ENCODE data around the gene HOXA13.
A peak's percentile ranks its signal among the peaks of the same experiment; 100 is the strongest.

HOXA13 gene

DNA sequence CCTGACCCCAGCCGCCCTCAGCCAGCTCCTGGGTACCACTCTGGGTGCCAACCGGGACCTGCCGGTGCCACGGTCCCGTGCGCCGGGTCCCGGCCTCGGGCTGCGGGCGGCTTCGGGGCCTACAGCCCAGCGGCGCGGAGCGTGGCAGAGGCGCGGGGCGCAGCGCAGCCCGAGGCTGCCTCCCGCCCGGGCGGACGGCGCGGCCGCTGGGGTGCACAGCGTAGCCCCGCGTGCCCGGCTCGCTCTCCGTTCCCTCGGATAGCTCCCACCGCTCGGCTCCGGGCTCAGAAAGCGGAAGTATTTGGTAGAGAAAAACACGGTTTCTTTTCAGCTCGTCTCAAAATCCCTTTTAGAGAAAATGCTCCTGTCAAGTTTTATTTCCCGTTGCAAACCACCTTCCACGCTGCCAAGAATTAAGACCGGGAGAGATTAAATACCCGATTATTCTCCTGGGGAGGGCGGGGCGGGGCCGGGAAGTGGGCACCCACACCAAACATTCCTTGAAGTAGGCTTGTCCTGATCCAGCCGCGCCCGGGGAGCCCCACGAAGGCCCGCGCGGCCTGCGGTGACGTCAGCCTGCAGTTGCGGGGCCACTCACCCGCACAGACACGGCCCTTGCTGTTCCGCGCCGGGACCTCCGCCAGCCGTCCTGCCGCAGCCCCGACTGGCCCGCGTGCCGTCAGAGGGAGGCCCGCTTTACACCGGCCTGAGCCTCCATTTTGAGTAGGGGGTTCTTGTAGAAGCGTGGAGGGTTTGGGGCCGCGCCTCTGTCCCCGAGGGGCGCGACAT, 7.2 kb downstream of the HOXA13 start:
- DNase-seq (ENCODE audit: low read depth), result no peak

DNA sequence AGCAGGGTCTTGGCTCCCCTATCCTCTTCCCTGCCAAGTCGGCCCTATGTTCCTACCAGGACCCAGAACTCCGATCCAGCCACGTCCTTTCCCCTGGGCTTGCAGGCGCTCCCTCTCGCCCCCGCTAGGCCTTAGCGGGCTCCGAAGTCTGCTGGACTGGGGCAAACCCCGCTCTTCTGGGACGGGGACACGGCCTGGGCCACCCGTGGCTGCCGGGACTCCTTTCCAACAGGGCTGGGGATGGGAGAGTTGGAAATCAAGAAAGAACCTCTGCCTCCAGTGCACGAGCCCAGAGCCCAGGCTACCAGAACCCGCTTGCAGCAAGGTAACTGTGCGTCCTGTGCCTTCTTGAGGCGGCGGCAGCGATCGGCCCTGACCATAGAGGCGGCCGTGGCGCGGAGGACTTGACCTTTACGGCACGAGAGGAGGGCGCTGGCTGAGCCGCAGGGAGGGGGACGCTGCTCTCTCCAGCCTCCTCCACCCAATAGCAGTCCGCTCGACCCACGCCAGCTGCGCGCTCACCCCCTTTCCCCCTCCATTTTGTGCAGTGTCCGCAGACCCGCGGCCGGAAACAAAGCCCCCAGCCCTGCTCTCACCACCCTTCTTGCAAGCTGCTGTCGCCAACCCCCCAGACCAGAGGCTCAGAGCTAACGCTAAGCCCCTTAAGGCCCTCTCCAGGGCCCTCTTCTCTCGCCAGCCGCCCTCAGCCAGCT, 7.9 kb downstream of the HOXA13 start:
- no peak for DNase-seq (ENCODE audit: low read depth)

- DNase-seq (ENCODE audit: low read depth), result no peak
Observed at GRCh38 chr7:27191161-27191731, 8.6 kb downstream of the HOXA13 start.

DNA sequence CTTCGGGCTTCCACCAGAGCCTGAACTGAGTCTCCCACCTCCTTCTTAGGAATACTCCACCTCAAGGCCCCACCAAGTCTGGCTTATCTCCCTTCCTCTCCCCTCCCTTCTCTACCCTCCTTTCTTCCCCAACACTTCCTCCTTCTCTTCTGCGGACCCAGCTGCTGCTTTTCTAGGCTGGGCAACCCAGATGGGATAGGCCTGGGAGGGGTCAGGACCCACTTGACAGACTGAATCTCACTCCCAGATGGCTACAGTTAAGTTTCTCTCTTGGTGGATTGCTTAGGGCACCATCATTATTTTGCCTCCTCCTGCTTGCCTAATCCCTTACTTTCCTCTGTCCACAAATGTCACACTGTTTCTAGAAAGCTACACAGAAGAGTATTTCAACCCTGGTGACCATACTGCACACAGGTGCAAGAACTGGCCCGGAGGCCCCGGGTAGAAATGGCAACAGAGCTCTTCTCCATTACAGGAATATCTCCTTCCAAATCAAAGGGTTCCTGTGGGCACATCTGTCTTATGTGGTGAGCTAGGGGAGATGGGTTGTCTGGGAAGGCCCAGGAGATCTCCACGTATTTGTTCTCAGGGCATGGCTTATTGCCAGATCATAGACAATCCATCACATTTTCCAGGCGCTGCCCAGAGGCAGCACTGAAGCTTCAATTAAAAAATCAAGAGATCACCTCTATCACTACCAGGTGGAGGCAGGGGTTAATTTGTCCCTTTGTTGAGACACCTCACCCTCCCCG, 9.7 kb downstream of the HOXA13 start:
- DNase-seq (ENCODE audit: low read depth), result no peak

- no peak for DNase-seq (ENCODE audit: low read depth)
Observed at GRCh38 chr7:27189295-27189996, 10.4 kb downstream of the HOXA13 start.

DNA sequence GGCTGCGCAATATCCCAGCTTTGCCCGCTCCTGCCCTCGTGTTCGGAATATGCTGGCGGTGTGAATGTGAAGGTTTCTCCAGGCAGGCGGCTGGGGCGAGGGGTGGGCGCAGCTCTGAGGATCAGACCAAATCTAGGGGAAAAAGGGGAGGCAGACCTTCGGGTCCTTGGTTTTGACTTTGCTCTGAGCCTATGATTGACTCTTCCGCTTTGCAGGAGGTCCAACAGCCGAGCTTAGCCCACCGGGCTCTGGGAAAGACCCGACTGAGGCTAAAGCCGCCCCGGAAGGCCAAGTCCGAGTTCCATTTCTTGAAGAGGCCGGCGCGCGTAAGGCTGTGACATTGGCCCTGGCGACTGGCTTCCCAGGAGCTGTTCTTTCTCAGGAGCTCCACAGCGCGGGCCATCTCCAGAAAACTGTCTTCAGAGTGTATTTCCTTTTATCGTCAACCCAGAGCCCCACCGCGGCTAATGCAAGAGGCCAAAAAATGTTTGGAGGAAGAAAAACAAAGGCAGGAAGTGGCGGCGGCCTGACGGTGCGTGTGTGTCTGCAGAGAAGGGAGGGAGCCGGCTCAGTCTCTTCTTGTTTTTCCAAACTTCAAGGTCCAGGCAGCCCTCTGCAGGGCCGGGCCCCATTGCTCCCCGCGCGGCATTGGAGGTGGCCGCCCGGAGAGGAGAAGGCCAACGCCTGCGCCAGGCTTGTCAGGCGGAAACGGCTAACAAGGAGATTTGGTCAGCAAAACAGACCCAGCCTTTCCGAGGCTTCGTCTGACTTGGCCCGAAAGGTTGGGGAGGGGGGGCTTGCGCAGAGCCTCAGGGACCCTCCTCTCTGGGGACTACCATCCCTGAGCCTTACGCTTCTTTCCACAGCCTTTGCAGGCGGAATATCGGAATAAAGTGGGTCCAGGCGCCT, 11.3 kb downstream of the HOXA13 start:
- DNase-seq (ENCODE audit: low read depth), result no peak

GRCh38 chr7:27187475-27188385, 12.2 kb downstream of the HOXA13 start:
- DNase-seq (ENCODE audit: low read depth), result no peak

GRCh38 chr7:27186668-27187474, 13.0 kb downstream of the HOXA13 start:
- no peak for DNase-seq (ENCODE audit: low read depth)

DNA sequence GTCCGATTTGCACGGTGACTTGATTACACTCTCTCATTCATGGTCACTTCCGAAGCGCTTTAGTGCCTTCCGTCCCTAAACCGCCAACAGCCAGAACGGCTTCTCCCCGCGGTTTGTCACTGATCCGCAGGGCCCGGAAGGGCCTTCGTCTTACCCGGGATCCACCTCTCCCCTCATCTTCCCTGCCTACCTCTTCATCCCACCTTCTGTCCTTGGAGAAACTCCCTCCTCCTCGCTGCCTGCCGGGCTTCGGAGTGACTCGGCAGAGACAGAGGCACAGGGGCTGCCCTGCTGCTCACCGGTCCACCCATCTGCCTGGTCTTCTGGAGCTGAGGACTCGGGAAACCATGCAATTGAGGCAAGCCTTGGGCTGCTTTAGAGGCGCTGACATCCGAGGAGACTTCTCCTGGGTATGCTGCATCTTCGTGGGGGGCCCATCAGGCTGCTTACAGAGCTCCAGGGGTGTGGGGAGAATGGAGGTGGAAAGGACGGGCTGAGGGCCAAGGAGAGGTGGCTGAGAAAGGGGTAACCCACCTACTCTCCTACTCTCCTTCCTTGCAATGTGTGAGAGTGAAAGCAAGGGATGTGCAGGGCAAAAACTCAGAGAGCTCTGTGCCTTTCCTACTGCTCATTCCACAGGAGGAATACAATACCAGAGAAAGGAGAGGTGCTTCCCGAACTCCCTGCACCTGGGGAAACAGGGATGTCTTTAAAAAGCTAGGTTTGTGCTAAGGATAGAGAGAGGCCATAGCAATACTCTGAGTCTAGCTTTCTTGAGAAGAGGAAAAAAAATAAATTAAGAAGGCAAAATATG, 13.8 kb downstream of the HOXA13 start:
- DNase-seq (ENCODE audit: low read depth), result no peak

- DNase-seq (ENCODE audit: low read depth), result no peak
Observed at GRCh38 chr7:27185013-27185853, 14.7 kb downstream of the HOXA13 start, which contains the start of gene HOXA11. Gene HOXA11 (minus strand): TSS chr7:27185232. CDS start chr7:27185144, 88 bp downstream.

GRCh38 chr7:27184337-27185012, 15.4 kb downstream of the HOXA13 start:
- peak; percentile 10 for DNase-seq (ENCODE audit: low read depth)

DNA sequence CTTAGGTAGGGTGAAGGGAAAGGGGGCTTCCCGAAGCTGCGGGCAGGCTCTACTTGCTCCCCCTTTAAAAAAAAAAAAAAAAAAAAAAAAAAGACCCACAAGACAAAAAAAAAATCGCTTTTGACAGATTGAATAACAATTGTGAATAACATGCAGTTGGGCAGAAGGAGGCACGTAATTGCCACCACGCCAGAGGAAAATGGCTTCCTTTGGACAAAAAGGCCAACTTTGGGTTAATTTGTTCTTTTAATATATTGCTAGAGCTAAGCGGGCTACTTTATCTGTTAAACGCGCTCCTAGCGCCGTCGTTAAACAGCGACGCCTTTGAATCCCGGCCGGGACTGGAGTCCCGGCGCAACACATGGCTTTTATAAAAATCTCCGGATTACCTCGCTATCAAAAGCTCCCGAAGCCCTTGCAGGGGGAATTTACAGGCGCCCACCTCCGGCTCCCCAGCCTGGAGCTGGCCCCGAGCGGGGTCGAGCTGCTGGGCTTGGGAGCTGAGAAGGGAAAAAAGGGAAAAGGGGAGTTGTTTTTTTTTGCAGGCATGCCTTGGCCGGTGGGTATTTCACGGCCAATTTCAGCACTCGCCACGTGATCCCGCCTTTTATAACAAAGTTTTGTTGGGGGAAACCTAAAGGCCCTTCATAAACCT, 16.1 kb downstream of the HOXA13 start:
- no peak for DNase-seq (ENCODE audit: low read depth)

GRCh38 chr7:27182861-27183681, 16.8 kb downstream of the HOXA13 start:
- DNase-seq (ENCODE audit: low read depth), result no peak

DNA sequence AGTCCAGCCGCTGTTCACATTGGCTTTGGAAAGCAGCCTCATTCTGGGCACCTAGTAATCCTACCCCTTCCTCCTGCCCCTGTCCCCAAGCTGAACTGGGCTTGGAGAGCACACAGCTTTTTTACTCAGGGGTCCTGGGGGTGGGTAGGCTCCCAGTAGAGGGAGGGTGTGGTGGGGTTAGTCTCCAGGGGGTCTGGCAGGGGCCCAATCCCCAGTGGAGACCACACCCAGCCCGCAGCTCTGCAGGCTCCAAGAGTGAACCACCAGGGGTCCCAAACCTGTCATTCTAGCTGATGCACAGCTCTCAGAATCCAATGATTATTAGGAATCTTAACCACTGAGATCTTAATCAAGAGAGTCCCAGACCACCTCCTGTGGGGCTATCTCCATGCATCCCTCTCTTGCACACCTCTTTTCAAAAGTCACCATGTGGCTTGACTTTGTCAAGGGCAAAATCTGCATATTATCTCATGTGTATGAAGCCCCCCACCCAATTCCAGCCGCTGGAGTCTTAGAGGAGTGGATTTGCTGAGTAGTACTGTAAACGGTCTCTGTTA, 17.5 kb downstream of the HOXA13 start:
- DNase-seq (ENCODE audit: low read depth), result no peak
